Esophagus squamous epithelium (tissue), 5 donors: ENCODE results near the gene KCNG2. TPM values are rescaled to one million over a fixed set of nuclear protein-coding genes. Genes with fewer than 3 reads are reported as not detected.

Experiments
- DNase-seq: peaks from one replicate; lab custom pipeline; 2025; lab: John Stamatoyannopoulos, UW
- H3K27ac ChIP-seq, 4 donors: fragments of 200-600 bp; sonication (generic); one replicate each; pipeline ENCODE4 v1.5.1; 2016 to 2019; ENCODE audit warnings: mild to moderate bottlenecking in 1 of 4
- H3K27me3 ChIP-seq, 4 donors: fragments of 200-600 bp; sonication (generic); 1 replicate in 3 of 4; 2 replicates in 1 of 4; pipeline versions ENCODE4 v1.5.1 to v1.6.0; 2017 to 2021; ENCODE audit warnings: antibody characterized with exemption in 1 of 4
- H3K36me3 ChIP-seq, 3 donors: fragments of 200-600 bp; sonication (generic); one replicate each; pipeline ENCODE4 v1.5.1; 2016 to 2019
- H3K4me1 ChIP-seq, 3 donors: fragments of 200-600 bp; sonication (generic); one replicate each; pipeline ENCODE4 v1.5.1; 2017 to 2019
- H3K4me3 ChIP-seq, 4 donors: fragments of 200-600 bp; sonication (generic); 1 replicate in 3 of 4; 2 replicates in 1 of 4; pipeline ENCODE4 v1.5.1; 2016 to 2019; ENCODE audit warnings: mild to moderate bottlenecking in 2 of 4, moderate library complexity in 1 of 4
- H3K9me3 ChIP-seq, 3 donors: fragments of 200-600 bp; sonication (generic); one replicate each; pipeline ENCODE4 v1.5.1; 2016 to 2019
- POLR2A ChIP-seq, 4 donors: fragments of 450-650 bp; IDR thresholded peaks; one replicate each; pipeline ENCODE4 v1.6.1; 2017; ENCODE audit warnings: antibody characterized with exemption in 4 of 4, mild to moderate bottlenecking in 4 of 4, moderate library complexity in 3 of 4
- WGBS, 2 donors: methylation state at CpG; one replicate each; pipeline ENCODE4 v1.1.5; 2018; 5-methylcytosine and 5-hydroxymethylcytosine counted together
- intact Hi-C: fragments of 100-400 bp; cut with DNase I; formaldehyde crosslinking; loops from one replicate; pipeline ENCODE4 v1.15.0; 2022
- total RNA-seq, 4 donors: library from RNA; depleted of rRNA; stranded (reverse); fragments of >200 nt; gene quantifications; one replicate each; pipeline ENCODE4 v1.1.0, GENCODE V29; 2016
- TF ChIP-seq, protein P1 (sequence below), 6 experiments: fragments of 450-650 bp in 4 of 6; fragments of 200-600 bp in 2 of 6; sonication (generic) in 2 of 6; IDR thresholded peaks; one replicate each; pipeline ENCODE4 v1.5.1; 2016 to 2019; ENCODE audit warnings: antibody characterized with exemption in 6 of 6, mild to moderate bottlenecking in 4 of 6, moderate library complexity in 4 of 6
- donor health status: DM: yes; HTN: yes; CAD: no.

KCNG2 gene
- total RNA-seq, 4 donors from 2014 or later = 0.19 TPM; not detected in 3

GRCh38 chr18:79945118-79946042 lies 147.6 kb downstream of the KCNG2 start:
- Histone ChIP-seq H3K4me3 (no peak overlapping the region), H3K27me3 (no peaks in the 10 kb centered on the region), H3K4me1 (peaks cover 20 to 100% (median 57%) of the 10 kb centered on the region in 3 donors), H3K9me3 (no peaks in the 10 kb centered on the region), H3K36me3 (peaks cover 0 to 70% (median 5%) of the 10 kb centered on the region in 3 donors), H3K27ac (peak overlapping the region in 1 of 4 donors; percentile 2)
- WGBS, 2 donors = 67 to 86% methylated on average over 2 to 6 of the region's 17 CpGs
- DNase-seq = no peak
- TF ChIP-seq, protein P1, sequence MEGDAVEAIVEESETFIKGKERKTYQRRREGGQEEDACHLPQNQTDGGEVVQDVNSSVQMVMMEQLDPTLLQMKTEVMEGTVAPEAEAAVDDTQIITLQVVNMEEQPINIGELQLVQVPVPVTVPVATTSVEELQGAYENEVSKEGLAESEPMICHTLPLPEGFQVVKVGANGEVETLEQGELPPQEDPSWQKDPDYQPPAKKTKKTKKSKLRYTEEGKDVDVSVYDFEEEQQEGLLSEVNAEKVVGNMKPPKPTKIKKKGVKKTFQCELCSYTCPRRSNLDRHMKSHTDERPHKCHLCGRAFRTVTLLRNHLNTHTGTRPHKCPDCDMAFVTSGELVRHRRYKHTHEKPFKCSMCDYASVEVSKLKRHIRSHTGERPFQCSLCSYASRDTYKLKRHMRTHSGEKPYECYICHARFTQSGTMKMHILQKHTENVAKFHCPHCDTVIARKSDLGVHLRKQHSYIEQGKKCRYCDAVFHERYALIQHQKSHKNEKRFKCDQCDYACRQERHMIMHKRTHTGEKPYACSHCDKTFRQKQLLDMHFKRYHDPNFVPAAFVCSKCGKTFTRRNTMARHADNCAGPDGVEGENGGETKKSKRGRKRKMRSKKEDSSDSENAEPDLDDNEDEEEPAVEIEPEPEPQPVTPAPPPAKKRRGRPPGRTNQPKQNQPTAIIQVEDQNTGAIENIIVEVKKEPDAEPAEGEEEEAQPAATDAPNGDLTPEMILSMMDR (IDR thresholded peaks at IDR 0.05) = no peak
- no peak for TF ChIP-seq POLR2A (IDR thresholded peaks at IDR 0.05)
- intact Hi-C loops = loop anchor here (10.0 kb wide), 1 partner anchor 261 kb away; no protein-coding TSS in a partner anchor

DNA sequence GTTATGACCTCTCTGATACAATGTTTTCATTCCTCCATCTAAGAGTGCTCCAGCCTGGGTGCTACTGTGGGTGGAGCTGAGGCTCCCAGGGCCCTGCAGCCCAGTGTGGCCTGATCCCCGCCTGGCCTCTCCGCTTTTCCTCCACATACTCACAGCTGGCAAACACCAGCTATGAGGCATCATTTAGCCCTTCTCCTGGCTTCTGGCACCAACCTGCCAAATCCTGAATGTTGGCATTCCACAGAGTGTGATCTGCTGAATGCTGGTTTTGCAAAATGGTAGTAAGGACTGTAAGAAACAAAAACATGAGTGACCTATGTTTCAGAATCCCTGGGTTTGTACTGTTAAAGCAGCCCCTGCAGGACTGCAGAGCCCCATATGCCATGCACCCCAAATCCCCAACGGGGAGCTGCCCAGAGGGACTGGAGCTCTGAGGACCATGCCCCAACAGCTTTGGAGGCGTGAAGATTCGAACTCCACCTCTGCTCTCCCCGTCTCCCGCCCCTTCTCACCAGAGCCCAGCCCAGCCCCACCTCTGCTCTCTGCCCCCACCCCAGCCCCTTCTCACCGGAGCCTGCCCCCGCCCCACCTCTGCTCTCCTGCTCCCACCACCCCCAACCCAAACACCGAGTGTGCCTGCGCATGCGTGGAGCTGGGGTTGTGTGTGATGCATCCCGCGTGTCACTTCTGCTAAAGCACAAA lies 149.5 kb downstream of the KCNG2 start:
- Histone ChIP-seq H3K4me3 (no peak overlapping the region), H3K27ac (peak overlapping the region in 2 of 4 donors; percentile 21 to 39), H3K36me3 (peaks cover 0 to 52% (median 5%) of the 10 kb centered on the region in 3 donors), H3K9me3 (no peaks in the 10 kb centered on the region), H3K27me3 (no peaks in the 10 kb centered on the region), H3K4me1 (peaks cover 26 to 91% (median 58%) of the 10 kb centered on the region in 3 donors)
- 80 to 83% methylated on average over 5 to 7 of the region's 14 CpGs for WGBS, 2 donors
- intact Hi-C loops = loop anchor here (10.0 kb wide), 1 partner anchor 262 kb away; no protein-coding TSS in a partner anchor
- DNase-seq = no peak
- no peak for TF ChIP-seq POLR2A (IDR thresholded peaks at IDR 0.05)
- TF ChIP-seq, protein P1 (IDR thresholded peaks at IDR 0.05) = no peak

DNA sequence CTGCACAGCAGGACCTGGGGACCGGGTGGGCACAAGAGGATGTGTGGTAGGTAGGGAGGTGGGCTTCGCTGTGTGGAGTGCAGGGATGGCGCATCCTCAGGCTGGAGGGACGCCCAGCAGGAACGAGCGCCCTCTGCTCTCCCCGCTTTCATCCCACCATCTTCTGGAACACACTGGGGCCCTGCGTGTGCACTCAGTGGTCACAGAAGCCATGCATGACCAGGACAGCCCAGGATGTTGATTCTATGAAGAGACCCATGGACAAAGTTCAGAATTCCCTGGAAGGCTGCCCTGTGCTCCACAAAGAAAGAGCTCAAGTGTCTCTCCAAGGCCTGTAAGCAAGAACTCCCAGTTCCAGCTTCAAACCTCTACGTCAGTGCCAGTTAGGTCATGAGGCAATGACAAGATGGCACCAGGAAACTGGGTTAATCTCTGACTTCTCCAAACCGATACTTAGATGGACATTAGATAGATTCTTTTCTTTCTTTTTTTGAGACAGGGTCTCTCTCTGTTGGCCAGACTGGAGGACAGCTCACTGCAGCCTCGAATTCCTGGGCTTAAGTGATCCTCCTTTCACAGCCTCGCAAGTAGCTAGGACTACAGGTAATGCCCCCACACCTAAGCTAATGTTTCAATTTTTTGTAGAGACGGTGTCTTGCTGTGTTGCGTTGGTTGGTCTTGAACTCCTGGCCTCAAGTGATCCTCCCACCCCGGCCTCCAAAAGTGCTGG lies 150.3 kb downstream of the KCNG2 start:
- Histone ChIP-seq H3K9me3 (no peaks in the 10 kb centered on the region), H3K4me1 (peaks cover 30 to 91% (median 54%) of the 10 kb centered on the region in 3 donors), H3K36me3 (peaks cover 0 to 43% (median 0%) of the 10 kb centered on the region in 3 donors), H3K27me3 (no peaks in the 10 kb centered on the region), H3K4me3 (no peak overlapping the region), H3K27ac (peak overlapping the region in 1 of 4 donors; percentile 39)
- intact Hi-C loops = loop anchor here (10.0 kb wide), 1 partner anchor 263 kb away; no protein-coding TSS in a partner anchor
- 91 to 94% methylated on average over 13 of the region's 15 CpGs for WGBS, 2 donors
- no peak for DNase-seq
- TF ChIP-seq POLR2A (IDR thresholded peaks at IDR 0.05) = no peak
- TF ChIP-seq, protein P1 (IDR thresholded peaks at IDR 0.05) = no peak

DNA sequence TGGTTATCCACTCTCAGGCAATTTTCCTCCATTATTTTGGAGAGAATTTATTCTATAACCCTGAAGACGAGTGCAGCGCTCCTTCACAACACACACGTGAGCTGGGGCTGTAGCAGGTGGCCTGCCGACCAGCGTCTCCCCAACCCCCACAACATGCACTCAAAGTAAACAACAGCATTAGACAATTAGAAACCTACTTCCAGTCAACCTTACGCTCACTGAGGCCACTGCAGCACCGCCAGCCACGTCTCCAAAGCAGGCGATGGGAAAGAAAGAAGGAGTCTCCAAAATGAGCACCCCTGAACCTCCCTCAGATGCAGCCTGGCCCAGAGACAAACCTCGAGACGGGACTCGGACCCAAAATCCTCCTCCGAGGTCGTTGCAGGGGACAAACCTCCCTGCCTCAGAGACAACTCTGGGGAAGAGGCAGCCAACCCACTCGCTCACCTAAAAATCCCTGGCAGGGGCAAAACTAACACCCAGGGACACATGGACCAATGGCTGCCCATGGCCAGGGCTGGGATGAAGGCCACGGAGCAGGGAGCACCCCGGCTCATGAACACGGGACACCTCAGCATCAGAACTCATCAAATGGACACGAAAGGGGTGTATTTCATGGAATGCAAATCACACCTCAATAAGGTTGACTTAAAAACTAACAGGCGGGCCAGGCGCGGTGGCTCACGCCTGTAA lies 151.1 kb downstream of the KCNG2 start:
- DNase-seq = no peak
- peaks cover 0 to 37% (median 0%) of the 10 kb centered on the region in 3 donors for H3K36me3 ChIP-seq
- 86 to 89% methylated on average over 17 to 18 of the region's 23 CpGs for WGBS, 2 donors
- peak overlapping the region in 1 of 4 donors; percentile 99 for H3K4me3 ChIP-seq
- intact Hi-C loops = loop anchor here (10.0 kb wide), 1 partner anchor 264 kb away; no protein-coding TSS in a partner anchor
- no peaks in the 10 kb centered on the region for H3K9me3 ChIP-seq
- TF ChIP-seq, protein P1 (IDR thresholded peaks at IDR 0.05) = no peak
- no peak for TF ChIP-seq POLR2A (IDR thresholded peaks at IDR 0.05)
- peaks cover 30 to 88% (median 50%) of the 10 kb centered on the region in 3 donors for H3K4me1 ChIP-seq
- peak overlapping the region in 2 of 4 donors; percentile 91 to 98 for H3K27ac ChIP-seq
- no peaks in the 10 kb centered on the region for H3K27me3 ChIP-seq

Other genes with a start within 250 kb of the KCNG2 start
- 10 to 100 TPM; 10.5 to 17.1 (median 15.5) TPM for gene CTDP1, start 118.1 kb upstream of the KCNG2 start, total RNA-seq
- 10 to 100 TPM; 30.4 to 49.6 (median 35.1) TPM for gene SLC66A2, start 153.7 kb downstream of the KCNG2 start, total RNA-seq
- gene HSBP1L1, start 166.7 kb downstream of the KCNG2 start, total RNA-seq = 10 to 100 TPM; 17.7 to 27.1 (median 25.8) TPM
- 10 to 100 TPM; 20.8 to 43.2 (median 32.5) TPM for gene TXNL4A, start 190.6 kb downstream of the KCNG2 start, total RNA-seq
- 10 to 100 TPM; 15.5 to 36.7 (median 28.8) TPM for gene RBFA, start 236.5 kb downstream of the KCNG2 start, total RNA-seq